Activated T-cell treated with anti-CD3 and anti-CD28 coated beads, Interleukin-2, amount 50 U/mL, for 24 hours (primary cell): ENCODE results near the gene CTBP1.

Experiments used
- DNase-seq: peaks from one replicate; pipeline ENCODE4 v3.0.0-alpha.2; 2020
- H3K27ac Mint-ChIP-seq: 2 replicates; pipeline ENCODE4 v1.8.0; 2020; ENCODE audit warnings: mild to moderate bottlenecking, mixed read lengths
- H3K27me3 Mint-ChIP-seq: 2 replicates; pipeline ENCODE4 v1.8.0; 2020; ENCODE audit warnings: mixed read lengths
- H3K36me3 Mint-ChIP-seq: 2 replicates; pipeline ENCODE4 v1.8.0; 2020; ENCODE audit warnings: low read depth, mixed read lengths
- H3K4me1 Mint-ChIP-seq: 2 replicates; pipeline ENCODE4 v1.8.0; 2020; ENCODE audit warnings: low read depth, mixed read lengths
- H3K4me3 Mint-ChIP-seq: 2 replicates; pipeline ENCODE4 v1.8.0; 2020; ENCODE audit warnings: mild to moderate bottlenecking, moderate library complexity, mixed read lengths
- H3K9me3 Mint-ChIP-seq: 2 replicates; pipeline ENCODE4 v1.8.0; 2020; ENCODE audit warnings: mixed read lengths

The CTBP1 gene

DNA sequence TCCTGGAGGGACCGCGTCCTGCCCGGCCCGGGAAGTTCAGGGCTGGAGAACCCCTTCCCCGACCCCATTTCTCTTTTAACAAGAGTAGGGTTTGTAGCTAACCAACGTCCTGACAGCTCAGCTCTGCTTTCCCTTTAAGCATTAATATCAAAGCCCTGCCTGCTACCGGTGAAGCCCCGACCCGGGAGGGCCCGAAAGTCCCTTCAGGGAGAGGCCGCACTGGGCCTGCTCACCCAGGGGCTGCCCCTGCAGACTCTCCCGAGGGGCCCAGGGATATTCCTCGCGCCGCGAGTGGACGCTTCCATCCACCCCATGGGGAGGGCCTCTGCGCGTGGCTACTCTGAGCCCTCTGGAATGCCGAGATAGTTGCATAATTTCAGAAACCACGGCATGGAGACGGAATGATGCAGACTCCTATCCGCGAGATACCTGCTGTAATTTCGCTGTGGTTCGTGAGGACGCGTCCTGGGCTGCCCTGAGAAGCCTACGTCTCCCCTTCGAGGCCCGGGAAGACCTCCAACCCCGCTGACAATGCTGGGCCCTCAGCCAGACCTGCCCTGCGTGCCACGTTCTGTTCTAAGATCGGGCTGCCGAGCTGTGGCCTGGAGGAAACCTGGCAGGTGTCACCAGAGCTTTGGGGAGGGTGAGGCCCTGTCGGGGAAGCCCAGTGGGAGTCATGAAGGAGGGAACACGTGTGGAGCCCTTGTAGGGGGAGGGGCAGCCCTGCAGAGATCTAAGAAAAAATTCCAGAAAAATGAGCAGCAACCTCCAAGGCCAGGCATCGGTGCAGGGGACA lies 999 bp upstream of the CTBP1 start:
- DNase-seq, result peak; percentile 84
- H3K27me3 Mint-ChIP-seq, result no peaks in the 10 kb centered on the region
- H3K36me3 Mint-ChIP-seq, result peaks cover 68% of the 10 kb centered on the region
- H3K9me3 Mint-ChIP-seq, result no peaks in the 10 kb centered on the region
- peak overlapping the region; percentile 87 for H3K4me3 Mint-ChIP-seq
- H3K4me1 Mint-ChIP-seq, result peaks cover 74% of the 10 kb centered on the region
- H3K27ac Mint-ChIP-seq, result peak overlapping the region; percentile 97

DNA sequence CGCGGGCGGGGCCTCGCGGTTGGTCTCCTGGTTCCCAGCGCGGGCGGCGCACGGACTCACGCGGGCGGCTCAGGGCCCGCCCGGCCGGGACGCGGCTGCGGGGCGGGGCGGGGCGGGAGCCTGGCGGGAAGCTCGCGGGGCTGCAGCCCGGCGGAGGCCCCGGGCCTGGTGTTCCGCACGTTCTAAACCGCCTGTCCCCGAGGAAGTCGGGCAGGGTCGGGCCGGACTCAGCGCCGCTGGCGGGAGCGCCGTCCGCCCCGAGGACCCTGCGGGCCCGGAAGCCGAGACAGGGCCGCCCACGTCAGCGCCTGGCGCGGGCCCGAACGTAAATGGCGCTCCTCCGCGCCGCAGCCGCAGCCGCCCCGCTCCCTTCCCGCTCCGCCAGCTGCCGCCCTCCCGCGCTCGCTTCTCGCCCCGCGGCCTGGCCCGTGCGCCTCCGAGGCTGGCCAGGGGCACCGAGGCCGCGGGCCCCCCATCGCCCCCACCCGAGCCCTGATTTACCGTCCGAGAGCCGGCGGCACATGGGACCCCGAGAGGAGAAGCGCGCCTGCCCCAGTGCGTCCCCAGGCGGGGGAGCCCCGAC lies 309 bp upstream of the CTBP1 start:
- Mint-ChIP-seq H3K27me3 (no peaks in the 10 kb centered on the region), H3K9me3 (no peaks in the 10 kb centered on the region), H3K4me3 (peak overlapping the region; percentile 87), H3K27ac (peak overlapping the region; percentile 97), H3K36me3 (peaks cover 73% of the 10 kb centered on the region), H3K4me1 (peaks cover 74% of the 10 kb centered on the region)
- DNase-seq, result peak; percentile 91

DNA sequence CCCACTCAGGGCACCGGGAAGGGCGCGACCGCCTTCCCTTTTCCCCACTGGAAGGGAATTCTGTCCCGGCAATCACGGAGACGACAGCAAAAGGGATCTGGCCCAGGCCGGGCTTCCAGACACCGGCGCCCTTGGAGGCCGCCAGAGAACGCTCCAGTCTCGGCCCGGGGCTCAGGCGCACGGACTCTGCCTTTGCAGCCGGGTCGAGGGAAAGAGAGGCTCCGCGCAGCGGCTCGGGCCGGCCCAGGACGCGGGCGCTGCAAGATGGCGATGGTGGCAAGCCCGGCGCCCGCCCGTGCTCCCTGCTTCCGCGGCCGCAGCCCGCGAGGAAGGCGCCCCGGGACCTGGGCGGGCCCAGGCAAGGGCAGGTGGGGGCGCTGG lies 1.1 kb downstream of the CTBP1 start:
- Mint-ChIP-seq H3K4me3 (peak overlapping the region; percentile 88), H3K27me3 (no peaks in the 10 kb centered on the region), H3K27ac (peak overlapping the region; percentile 93), H3K9me3 (no peaks in the 10 kb centered on the region), H3K36me3 (peaks cover 74% of the 10 kb centered on the region), H3K4me1 (peaks cover 74% of the 10 kb centered on the region)
- DNase-seq, result no peak

DNA sequence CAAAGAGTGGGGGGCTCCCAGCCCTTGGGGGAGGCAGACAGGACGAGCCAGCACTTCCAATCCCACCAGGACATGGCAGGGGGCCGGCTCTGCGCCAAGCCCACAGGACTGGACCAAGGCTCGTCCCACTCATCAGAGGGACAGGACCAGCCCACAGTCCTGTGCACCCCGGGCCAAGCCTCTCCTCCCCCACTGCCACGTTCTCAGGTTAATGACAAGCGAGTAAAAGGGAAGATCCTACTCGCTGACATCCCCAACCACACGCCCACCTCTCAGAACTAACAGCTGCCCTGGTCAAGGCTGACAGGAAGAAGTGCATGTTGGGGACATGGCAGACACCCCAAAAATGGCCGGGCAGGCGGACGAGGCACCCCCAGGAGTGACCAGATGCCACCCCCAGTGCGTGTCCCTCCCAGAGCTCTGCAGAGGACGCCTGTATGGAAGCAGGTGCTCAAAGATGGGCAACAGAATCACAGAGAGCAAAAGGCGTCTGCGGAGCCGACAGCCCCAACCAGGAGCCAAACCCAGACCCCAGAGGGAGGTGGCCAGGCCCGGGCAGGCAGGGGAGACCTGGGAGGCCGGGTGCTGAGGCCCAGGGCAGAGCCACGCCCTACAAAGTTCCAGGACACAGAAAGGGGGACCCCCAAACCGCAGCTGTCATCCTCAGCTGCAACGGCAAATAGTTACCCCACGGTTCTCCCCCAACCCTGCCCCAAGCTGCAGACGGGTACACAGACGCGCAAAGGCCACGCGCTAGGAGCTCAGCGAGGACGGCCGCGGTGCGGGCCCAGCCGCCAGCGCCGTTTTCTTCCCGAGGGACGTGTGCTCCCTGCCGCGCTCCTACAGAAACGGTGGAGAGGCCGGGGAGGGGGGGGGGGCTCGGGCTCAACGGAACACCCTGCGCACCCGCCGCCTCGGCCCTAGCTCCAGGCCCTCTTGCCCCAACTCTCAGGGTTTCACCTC lies 1.7 kb downstream of the CTBP1 start:
- Mint-ChIP-seq H3K4me3 (peak overlapping the region; percentile 88), H3K27me3 (no peaks in the 10 kb centered on the region), H3K27ac (peak overlapping the region; percentile 93), H3K4me1 (peaks cover 75% of the 10 kb centered on the region), H3K36me3 (peaks cover 75% of the 10 kb centered on the region), H3K9me3 (no peaks in the 10 kb centered on the region)
- peak; percentile 58 for DNase-seq

DNA sequence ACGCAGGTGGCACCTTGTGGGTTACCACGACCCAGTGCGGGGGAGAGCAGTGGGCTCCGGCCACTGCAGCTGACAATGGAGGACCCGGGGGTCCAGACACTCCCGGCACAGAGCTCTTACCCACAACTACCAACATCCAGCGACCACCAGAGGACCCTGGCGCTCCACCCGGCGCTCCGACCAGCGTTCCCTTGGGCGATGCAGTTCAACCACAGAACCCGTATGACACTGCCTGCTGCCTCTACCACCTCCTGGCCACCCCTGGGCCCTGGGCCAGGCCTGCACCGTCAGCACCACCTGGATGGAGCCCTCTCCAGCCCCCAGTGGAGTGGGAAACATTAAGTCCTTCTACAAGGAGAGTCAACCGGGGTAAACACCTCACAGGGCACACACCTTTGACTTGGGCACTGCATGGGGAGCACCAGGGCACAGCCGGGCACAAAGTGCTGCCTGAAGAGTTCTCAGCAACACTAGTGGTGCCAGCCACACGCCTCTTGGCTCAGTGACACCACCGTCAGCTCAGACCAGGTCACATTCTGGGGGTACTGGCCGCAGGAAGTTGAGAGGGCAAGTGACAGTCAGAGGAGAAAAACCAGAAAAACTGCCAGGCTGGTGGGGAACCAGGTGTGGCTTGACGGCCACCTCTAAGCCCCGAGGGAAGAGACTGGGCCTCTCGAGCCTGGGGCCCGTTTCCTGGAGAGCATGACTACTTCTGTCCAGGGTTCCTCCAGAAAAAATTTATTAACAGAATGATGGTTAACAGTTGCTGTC lies 2.6 kb downstream of the CTBP1 start:
- Mint-ChIP-seq H3K4me3 (peak overlapping the region; percentile 88), H3K36me3 (peaks cover 71% of the 10 kb centered on the region)
- DNase-seq, result peak; percentile 33

DNA sequence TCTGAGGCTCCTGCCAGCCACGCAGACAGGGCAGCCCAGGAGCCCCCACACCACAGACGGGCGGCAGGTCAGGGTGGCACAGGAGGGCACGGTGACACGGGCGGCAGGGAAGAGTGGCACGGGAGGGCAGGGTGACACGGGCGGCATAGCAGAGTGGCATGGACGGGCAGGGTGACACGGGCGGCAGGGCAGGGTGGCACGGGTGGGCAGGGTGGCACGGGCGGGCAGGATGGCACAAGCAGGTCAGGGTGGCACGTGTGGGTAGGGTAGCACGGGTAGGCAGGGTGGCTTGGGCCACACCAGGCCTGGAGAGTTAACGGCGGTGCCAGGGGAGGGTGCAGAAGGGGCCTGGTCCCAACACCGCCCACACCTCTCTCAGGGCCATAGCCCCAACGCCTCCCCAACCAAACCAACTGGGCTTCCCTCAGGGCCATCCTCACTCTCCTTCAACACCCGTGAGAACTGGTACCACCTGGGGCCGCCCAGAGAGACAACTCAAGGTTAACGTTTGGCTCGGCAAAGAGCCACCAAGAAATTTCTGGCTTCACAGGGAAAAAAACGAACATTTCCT lies 3.4 kb downstream of the CTBP1 start:
- DNase-seq, result peak; percentile 28
- H3K27me3 Mint-ChIP-seq, result no peaks in the 10 kb centered on the region
- no peaks in the 10 kb centered on the region for H3K9me3 Mint-ChIP-seq
- H3K4me3 Mint-ChIP-seq, result peak overlapping the region; percentile 88
- peaks cover 71% of the 10 kb centered on the region for H3K36me3 Mint-ChIP-seq
- peak overlapping the region; percentile 93 for H3K27ac Mint-ChIP-seq
- peaks cover 62% of the 10 kb centered on the region for H3K4me1 Mint-ChIP-seq

More for the DNA sequence above, 2.6 kb downstream of the CTBP1 start:
- no peaks in the 10 kb centered on the region for H3K27me3 Mint-ChIP-seq
- peaks cover 67% of the 10 kb centered on the region for H3K4me1 Mint-ChIP-seq
- H3K27ac Mint-ChIP-seq, result peak overlapping the region; percentile 93
- H3K9me3 Mint-ChIP-seq, result no peaks in the 10 kb centered on the region

DNA sequence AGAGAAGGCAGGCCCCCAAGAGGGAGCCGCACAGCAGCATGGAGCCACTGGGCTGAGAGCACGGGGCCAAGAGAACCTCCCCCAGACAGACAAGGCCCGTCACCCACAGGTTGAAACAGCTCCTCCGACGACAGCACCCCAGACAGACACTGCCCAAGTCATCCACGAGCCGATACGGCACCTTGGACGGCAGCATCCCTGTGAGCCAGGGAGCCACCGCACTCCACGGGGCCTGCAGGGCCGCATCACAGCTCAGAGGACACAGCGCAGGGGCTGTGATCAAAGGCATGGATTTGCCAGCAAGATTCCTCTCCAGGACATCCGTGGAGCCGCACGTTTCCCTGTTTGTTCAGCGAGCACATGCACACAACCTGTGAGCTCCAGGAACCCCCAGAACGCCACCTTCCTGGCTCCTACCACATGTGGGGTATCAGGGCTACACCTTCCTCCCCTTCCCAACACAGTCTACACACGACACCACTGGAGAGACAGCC lies 3.9 kb downstream of the CTBP1 start:
- Mint-ChIP-seq H3K4me3 (peak overlapping the region; percentile 42), H3K4me1 (peaks cover 56% of the 10 kb centered on the region)

DNA sequence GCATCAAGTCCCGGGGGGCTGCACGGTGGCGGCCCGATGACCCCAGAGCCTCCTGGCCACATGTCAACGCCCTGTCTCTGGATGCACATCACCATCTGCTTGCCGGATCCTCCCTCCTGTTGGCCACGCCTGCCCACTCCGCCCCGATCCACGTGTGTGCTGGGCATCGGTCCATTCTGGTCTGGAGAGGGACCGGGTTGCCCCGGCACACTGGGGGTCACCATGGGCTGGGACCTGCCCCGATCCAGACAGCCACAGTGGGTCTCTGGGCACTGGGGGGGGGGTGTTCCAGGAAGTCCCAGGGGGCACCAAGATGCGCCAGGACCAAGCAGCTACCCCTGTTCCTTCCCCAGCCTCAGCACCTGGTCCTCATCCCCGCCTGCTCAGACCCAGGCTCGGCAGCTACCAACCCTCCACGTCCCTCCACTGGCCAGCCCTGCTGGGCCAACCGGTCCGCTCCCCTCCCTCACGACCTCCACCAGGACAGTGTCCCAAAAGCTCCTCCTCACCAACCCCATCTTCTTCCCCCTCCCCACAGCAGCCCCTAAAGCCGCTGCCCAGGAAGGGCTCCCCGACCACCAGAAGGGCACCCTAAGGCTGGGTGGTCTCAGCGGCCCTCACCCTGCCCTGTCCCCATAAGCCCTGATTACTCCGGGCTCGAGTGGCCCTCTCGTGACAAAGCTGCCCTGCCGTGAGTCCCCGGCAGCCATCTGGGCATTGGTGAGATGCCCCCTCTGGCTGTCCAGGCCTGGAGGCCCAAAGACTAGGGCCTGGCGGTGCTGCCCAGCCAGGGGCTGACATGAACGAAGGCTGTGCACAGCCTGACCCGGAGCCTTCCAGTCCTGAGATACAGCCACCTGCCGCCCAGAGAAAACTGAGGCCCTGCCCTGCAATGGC lies 4.6 kb downstream of the CTBP1 start:
- no peaks in the 10 kb centered on the region for H3K9me3 Mint-ChIP-seq
- peak overlapping the region; percentile 93 for H3K27ac Mint-ChIP-seq
- peaks cover 52% of the 10 kb centered on the region for H3K4me1 Mint-ChIP-seq
- peak; percentile 28 for DNase-seq
- no peaks in the 10 kb centered on the region for H3K27me3 Mint-ChIP-seq
- peaks cover 67% of the 10 kb centered on the region for H3K36me3 Mint-ChIP-seq
- H3K4me3 Mint-ChIP-seq, result no peak overlapping the region

More for the DNA sequence above, 3.9 kb downstream of the CTBP1 start:
- Mint-ChIP-seq H3K27ac (peak overlapping the region; percentile 93), H3K36me3 (peaks cover 66% of the 10 kb centered on the region), H3K27me3 (no peaks in the 10 kb centered on the region), H3K9me3 (no peaks in the 10 kb centered on the region)
- DNase-seq, result peak; percentile 30

DNA sequence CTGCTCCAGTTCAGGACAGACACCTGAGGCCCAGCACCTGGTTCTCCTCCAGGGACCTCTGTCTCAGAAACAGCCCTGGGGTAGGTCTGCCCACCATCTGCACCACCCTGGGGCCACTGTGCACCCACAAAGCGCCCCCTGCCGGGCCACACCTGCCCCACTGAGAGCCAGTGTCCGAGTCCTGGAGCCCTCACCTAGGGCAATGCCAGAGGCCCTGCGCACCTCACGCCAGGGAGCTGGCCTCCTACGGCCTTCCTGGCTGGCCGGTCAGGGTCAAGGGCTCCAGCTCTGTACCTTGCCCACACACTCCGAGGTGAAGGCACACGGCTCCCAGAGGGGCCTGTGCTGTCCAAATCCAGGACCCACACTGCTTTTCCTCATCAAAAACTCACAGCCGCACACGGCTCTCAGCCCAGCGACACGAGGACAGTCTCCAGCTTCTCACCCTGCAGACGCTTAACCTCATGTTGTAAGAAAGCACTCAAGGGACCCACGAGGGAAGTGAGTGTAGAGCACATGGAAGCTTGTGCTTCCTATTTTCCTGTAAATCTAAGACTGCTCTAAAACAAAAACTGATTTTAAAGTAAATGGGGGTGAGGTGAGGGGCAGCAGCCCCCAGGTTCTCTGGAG lies 5.4 kb downstream of the CTBP1 start:
- no peaks in the 10 kb centered on the region for H3K9me3 Mint-ChIP-seq
- no peaks in the 10 kb centered on the region for H3K27me3 Mint-ChIP-seq
- peaks cover 52% of the 10 kb centered on the region for H3K4me1 Mint-ChIP-seq
- peak overlapping the region; percentile 79 for H3K27ac Mint-ChIP-seq
- peaks cover 71% of the 10 kb centered on the region for H3K36me3 Mint-ChIP-seq
- H3K4me3 Mint-ChIP-seq, result no peak overlapping the region
- DNase-seq, result no peak

DNA sequence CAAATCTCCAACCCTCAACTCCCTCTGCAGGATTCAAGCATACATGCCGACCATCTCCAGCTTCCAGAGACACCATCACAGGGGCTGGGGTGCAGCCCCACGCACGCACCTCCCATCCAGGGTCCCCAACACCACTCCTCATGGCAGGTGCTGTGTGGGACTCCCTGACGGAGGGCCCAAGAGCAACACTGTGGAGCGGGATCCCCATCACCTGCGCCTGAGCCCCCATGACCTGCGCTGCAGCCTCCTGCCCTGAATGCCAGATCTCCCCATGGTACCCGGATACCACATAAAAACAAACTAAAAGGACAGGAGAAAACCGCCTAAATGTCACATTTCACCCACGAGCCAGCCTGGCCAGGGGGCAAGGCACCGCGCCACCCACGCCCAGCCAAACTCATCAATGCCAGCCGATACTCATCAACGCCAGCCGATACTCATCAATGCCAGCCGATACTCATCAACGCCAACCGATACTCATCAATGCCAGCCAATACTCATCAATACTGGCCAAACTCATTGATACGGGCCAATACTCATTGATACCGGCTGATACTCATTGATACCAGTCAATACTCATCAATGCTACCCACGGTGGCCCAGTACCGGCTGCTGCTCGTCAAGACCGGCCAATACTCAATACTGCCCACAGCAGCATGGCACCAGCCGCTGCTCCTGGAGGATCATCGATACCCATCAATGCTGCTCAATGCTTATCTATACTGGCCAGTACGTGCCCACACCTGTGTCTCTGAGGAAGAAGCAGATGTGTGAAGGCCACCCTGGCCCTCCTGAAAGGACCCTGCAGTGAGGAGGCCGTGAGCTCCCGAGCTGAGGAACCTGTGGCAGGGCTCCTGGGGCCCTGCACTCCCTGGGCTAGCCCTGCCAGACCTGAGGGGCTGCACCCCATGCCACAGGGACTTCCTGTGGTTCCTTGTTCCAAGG lies 6.2 kb downstream of the CTBP1 start:
- H3K9me3 Mint-ChIP-seq, result no peaks in the 10 kb centered on the region
- DNase-seq, result no peak
- H3K4me3 Mint-ChIP-seq, result no peak overlapping the region
- H3K27me3 Mint-ChIP-seq, result no peaks in the 10 kb centered on the region
- peaks cover 52% of the 10 kb centered on the region for H3K4me1 Mint-ChIP-seq
- H3K36me3 Mint-ChIP-seq, result peaks cover 78% of the 10 kb centered on the region
- peak overlapping the region; percentile 79 for H3K27ac Mint-ChIP-seq

DNA sequence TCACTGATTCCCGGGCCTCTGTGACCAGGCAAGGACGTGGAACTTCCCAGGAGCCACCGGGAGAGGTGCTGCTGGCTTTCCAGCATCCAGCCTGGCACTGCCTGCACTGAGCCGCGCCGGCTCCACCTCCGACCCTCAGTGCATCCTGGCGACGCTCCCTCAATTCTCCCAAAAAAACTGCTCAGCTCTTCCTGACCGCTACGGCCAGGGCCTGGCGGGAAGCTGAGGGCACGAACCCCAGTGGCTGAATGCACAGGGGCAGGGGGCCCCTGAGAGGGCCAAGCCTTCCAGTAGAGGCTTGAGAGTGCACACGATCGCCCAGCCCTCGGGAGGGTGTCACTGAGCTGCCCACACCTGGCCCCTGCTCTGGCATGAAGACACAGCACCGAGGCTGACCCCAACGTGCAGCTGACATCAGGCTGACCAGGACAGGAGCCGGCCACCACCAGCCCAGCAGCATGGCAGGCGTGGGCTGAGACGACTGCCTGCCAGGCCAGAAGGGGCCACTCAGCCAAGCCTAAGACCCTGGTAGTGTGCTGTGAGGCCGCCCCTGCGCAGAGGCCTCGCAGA lies 6.9 kb downstream of the CTBP1 start:
- Mint-ChIP-seq H3K4me1 (peaks cover 51% of the 10 kb centered on the region), H3K4me3 (no peak overlapping the region), H3K9me3 (no peaks in the 10 kb centered on the region), H3K27ac (no peak overlapping the region), H3K27me3 (no peaks in the 10 kb centered on the region), H3K36me3 (peaks cover 73% of the 10 kb centered on the region)
- DNase-seq, result no peak
